Measurements from ENCODE around the gene MICB. TPM values are rescaled to one million over a fixed set of nuclear protein-coding genes. Genes with fewer than 3 reads are reported as not detected.
"Not testable (repeated sequence)": the region's sequence is repeated elsewhere in the genome, so short reads cannot be mapped to it uniquely, and the experiment has no call there.

Gene MICB
- total RNA-seq, 2 experiments from 2014 or later = 44.1 to 63.8 TPM

DNA sequence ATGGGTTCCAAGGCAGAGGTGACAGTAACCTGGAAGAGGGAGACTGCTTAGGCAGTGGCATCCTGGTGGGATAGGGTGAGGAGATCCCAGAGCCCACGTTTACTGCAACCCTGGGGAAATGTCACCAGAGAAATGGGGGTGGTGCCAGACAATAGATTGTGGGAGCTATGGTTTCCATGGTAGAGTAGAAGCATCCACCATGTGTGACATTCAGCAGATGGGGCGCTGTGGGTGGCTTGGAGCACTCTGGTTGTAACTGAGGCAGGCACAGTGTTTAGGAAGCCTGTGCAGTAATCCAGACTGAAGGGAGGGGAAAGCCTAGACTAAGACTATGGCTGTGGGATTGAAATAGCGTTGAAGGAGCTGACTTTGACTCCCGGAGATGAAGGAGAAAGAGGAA is 1.1 kb upstream of the MICB start:
- not testable (repeated sequence) for ATAC-seq; H3K9me3 Mint-ChIP-seq (ENCODE audit: low read depth); H3K27me3 Mint-ChIP-seq
- DNase-seq = peak; percentile 54
- peaks cover 65% of the 10 kb centered on the region for H3K4me1 Mint-ChIP-seq
- CTCF ChIA-PET = interaction anchor here (0.6 to 7.8 kb wide), 8 partner anchors 13 to 120 kb away, joined by 3 to 88 read pairs (median 3); partner anchors contain the start of genes ATP6V1G2, DDX39B, NFKBIL1 and TNF
- peak overlapping the region; percentile 76 for H3K4me3 Mint-ChIP-seq
- H3K36me3 Mint-ChIP-seq = peaks cover 25% of the 10 kb centered on the region
- H3K27ac Mint-ChIP-seq = peak overlapping the region; percentile 83

DNA sequence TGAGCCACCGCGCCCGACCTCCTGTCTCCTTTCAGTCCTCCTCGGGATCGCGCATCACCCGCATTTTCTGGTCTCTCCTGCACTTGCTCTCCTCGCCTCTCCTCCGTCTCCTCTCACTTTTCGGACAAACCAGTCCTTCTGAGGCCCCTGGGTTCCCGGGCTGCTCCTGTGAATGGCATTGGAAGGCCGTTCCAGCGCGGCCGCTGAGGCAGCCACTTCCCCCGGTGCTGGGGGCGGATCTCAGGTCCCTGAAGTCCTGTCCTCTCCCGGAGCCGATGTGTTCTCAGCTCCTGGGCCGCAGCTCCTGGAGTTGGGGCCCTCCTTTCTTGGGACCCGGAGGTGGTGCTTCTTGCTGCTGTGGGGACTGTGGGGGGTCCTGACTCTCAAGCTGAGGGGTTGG is 803 bp downstream of the MICB start:
- CTCF ChIA-PET = interaction anchor here (0.6 to 7.8 kb wide), 5 partner anchors 42 to 123 kb away, joined by 3 to 88 read pairs (median 25); partner anchors contain the start of genes ATP6V1G2, DDX39B and NFKBIL1
- peaks cover 63% of the 10 kb centered on the region for H3K4me1 Mint-ChIP-seq
- no peak for DNase-seq
- no peaks in the 10 kb centered on the region for H3K9me3 Mint-ChIP-seq (ENCODE audit: low read depth)
- peaks cover 27% of the 10 kb centered on the region for H3K36me3 Mint-ChIP-seq
- H3K27me3 Mint-ChIP-seq = no peaks in the 10 kb centered on the region
- H3K4me3 Mint-ChIP-seq = peak overlapping the region; percentile 76
- H3K27ac Mint-ChIP-seq = peak overlapping the region; percentile 25
- no peak for ATAC-seq

DNA sequence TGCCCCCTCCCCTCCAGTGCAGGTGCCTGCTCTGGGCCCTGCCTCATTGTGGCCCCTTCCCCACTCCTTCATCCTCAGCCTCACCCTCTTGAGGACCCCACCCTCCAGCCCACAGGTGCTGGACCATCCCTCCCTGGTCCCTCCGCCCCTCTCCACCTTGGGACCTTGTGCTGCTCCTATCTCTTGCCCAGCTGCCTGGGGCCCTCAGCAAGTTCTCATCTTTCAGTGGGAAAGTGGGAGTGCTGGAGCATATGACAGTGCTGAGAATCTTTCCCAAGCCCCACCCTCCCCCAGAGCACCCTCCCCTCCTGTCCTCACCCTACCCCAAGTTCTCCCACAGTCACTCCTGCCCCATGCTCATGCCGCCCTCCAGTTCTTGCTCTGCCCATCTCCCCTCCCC is 1.7 kb downstream of the MICB start:
- H3K27ac Mint-ChIP-seq; H3K4me3 Mint-ChIP-seq; H3K9me3 Mint-ChIP-seq (ENCODE audit: low read depth); H3K27me3 Mint-ChIP-seq; DNase-seq; ATAC-seq: not testable (repeated sequence)
- Mint-ChIP-seq H3K36me3 (peaks cover 31% of the 10 kb centered on the region), H3K4me1 (peaks cover 66% of the 10 kb centered on the region)
- CTCF ChIA-PET = interaction anchor here (7.8 kb wide), 1 partner anchor 41 kb away, joined by 88 read pairs; the partner anchor contains the start of gene DDX39B

DNA sequence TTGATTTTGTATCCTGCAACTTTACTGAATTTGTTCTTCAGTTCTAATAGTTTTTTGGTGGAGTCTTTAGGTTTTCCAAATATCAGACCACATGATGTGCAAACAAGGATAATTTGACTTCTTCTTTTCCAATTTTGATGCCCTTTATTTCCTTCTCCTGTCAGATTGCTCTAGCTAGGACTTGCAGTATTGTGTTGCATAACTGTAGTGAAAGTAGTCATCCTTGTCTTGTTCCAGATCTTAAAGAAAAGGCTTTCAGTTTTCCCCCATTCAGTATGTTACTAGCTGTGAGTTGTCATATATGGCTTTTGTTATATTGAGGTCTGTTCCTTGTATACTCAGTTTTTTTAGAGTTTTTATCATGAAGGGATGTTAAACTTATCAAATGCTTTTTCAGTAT is 4.6 kb downstream of the MICB start:
- Mint-ChIP-seq H3K27me3 (no peaks in the 10 kb centered on the region), H3K4me3 (no peak overlapping the region), H3K9me3 (ENCODE audit: low read depth) (no peaks in the 10 kb centered on the region), H3K27ac (no peak overlapping the region), H3K4me1 (peaks cover 43% of the 10 kb centered on the region), H3K36me3 (peaks cover 50% of the 10 kb centered on the region)
- CTCF ChIA-PET = no interaction called here
- ATAC-seq (no peak), DNase-seq (no peak)

DNA sequence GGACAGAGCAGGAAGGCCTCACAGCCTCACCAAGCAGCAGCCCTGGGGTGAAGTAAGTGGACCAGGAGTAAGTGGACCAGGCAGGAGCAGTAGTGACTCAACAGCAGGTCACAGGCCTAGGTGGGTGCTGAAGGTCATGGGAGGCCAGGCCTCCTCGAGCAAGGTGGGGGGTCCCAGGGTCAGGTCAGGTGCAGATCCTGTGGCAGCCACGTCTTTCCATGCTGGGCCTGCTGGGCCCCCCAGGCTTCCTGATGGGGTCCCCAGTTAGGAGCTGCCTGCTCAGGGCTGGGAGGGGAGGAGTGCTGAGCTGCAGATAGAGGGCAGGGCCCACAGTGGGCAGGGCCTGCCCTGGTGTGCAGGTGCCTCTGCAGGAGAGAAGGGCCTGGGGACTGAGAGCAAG is 11.1 kb downstream of the MICB start:
- DNase-seq; H3K27me3 Mint-ChIP-seq; CTCF ChIA-PET; H3K9me3 Mint-ChIP-seq (ENCODE audit: low read depth); ATAC-seq; H3K4me1 Mint-ChIP-seq; H3K4me3 Mint-ChIP-seq; H3K27ac Mint-ChIP-seq: not testable (repeated sequence)
- H3K36me3 Mint-ChIP-seq = peaks cover 62% of the 10 kb centered on the region

DNA sequence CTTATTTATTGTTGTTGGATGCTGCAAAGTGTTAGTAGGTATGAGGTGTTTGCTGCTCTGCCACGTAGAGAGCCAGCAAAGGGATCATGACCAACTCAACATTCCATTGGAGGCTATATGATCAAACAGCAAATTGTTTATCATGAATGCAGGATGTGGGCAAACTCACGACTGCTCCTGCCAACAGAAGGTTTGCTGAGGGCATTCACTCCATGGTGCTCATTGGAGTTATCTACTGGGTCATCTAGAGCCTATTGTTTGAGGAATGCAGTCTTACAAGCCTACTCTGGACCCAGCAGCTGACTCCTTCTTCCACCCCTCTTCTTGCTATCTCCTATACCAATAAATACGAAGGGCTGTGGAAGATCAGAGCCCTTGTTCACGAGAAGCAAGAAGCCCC is 12.1 kb downstream of the MICB start:
- no peak overlapping the region for H3K4me3 Mint-ChIP-seq
- H3K27me3 Mint-ChIP-seq = no peaks in the 10 kb centered on the region
- H3K36me3 Mint-ChIP-seq = peaks cover 57% of the 10 kb centered on the region
- CTCF ChIA-PET = no interaction called here
- ATAC-seq (no peak), DNase-seq (no peak)
- no peak overlapping the region for H3K27ac Mint-ChIP-seq
- no peaks in the 10 kb centered on the region for H3K9me3 Mint-ChIP-seq (ENCODE audit: low read depth)
- H3K4me1 Mint-ChIP-seq = no peaks in the 10 kb centered on the region

DNA sequence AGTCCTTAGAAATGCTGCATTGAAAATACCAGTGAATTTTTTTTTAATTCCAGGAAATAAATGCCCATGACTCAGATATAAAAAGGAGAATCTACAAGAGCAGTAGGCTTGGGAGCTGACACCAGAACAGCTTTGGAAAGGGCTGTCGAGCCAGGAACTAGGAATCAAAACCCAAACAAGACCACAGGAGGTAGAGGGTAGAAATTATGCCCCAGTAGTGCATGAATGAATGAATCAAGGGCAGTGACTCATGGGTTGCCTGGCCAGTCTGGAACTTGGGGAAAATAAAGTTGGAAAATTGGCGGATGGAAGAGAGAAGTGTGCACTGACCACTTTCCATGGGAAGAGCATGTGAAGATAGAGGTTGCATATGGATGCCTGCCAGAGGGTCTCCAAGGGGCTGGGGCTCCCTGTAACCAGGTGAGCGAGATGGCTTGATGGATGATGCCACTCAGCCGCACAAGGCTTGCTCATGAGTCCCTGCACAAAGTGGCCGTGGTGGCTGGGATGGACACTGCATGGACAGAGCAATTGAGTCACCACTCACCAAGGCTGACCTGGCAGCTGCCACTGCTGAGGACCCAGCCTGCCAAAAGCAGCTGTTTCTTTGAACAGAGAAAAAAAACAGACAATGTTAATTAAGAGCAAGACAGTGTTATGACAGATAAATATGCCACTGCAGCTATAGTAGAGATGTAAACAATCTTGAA is 15.7 kb downstream of the MICB start:
- Mint-ChIP-seq H3K9me3 (ENCODE audit: low read depth) (no peaks in the 10 kb centered on the region), H3K27me3 (peaks cover 10% of the 10 kb centered on the region), H3K4me3 (no peak overlapping the region), H3K4me1 (no peaks in the 10 kb centered on the region), H3K36me3 (peaks cover 28% of the 10 kb centered on the region), H3K27ac (no peak overlapping the region)
- CTCF ChIA-PET = interaction anchor here (0.6 to 3.2 kb wide), 2 partner anchors 19 to 83 kb away, joined by 3 to 7 read pairs; no protein-coding TSS in a partner anchor
- ATAC-seq (no peak), DNase-seq (peak; percentile 36)

DNA sequence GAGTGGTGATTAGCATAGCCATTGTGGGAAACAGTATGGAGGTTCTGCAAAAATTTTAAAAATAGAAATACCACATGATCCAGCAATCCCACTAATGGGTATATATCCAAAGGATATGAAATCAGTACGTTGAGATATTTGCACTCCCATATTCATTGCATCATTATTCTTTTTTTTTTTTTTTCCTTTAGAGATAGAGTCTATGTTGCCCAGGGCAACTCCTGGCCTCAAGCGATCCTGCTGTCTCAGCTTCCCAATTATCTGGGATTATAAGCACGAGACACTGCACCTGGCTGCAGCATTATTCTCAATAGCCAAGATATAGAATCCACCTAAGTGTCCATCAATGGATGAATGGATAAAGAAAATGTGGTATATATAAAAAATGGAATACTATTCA is 23.9 kb downstream of the MICB start:
- H3K4me3 Mint-ChIP-seq = no peak overlapping the region
- H3K36me3 Mint-ChIP-seq = no peaks in the 10 kb centered on the region
- no peaks in the 10 kb centered on the region for H3K9me3 Mint-ChIP-seq (ENCODE audit: low read depth)
- no peaks in the 10 kb centered on the region for H3K4me1 Mint-ChIP-seq
- H3K27me3 Mint-ChIP-seq = peaks cover 38% of the 10 kb centered on the region
- ATAC-seq (no peak), DNase-seq (no peak)
- CTCF ChIA-PET = no interaction called here
- H3K27ac Mint-ChIP-seq = no peak overlapping the region

DNA sequence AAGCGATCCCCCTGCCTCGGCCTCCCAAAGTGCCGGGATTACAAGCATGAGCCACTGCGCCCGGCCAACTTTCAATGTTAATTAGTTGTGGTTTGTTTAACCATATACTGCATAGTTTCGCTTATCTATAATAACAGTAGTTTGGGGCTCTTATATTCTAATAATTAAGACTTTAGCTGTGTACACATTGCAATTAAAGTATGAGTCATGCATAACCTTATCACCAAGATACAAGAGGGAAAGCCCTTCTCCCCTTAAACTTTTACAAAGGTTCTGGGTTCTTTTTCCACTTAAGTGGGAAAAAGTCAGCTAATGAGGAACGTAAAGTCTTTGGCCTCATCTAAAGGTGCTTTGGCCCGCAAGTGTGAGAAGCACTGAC is 27.6 kb downstream of the MICB start:
- H3K36me3 Mint-ChIP-seq = peaks cover 7% of the 10 kb centered on the region
- ATAC-seq = no peak
- no peaks in the 10 kb centered on the region for H3K9me3 Mint-ChIP-seq (ENCODE audit: low read depth)
- H3K27me3 Mint-ChIP-seq = peaks cover 22% of the 10 kb centered on the region
- CTCF ChIA-PET = no interaction called here
- no peak for DNase-seq
- H3K4me3 Mint-ChIP-seq = no peak overlapping the region
- no peaks in the 10 kb centered on the region for H3K4me1 Mint-ChIP-seq
- H3K27ac Mint-ChIP-seq = no peak overlapping the region

DNA sequence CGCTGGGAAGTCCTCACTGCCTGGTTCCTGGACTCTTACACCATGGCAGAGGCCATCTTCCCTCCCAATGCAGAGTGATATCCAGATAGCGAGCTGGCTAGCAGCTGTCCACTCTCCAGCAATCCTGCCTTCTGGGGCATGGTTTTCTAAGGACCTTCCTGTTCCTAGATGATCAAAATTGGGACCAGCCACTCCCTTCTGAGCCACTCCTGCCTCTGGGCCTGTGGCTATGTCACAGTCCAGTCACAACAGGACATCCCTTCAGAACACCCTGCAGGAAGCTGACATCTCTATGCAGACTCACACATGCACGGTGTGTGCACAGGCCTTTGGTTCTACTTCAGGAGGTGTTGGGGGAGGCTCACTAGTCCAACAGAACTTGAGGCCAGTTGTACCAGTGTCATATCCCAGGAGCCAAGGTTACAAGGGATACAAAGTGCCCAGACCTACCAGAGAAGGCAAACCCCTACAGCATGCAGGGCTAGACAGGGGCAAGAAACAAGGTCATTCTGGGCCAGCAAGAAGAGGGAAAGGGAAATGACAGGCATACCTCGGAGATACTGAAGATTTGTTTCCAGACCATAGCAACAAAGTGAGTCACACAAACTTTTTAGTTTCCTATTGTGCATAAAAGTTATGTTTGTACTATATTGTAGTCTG is 28.1 kb downstream of the MICB start:
- no peak overlapping the region for H3K27ac Mint-ChIP-seq
- H3K27me3 Mint-ChIP-seq = peaks cover 17% of the 10 kb centered on the region
- no peak overlapping the region for H3K4me3 Mint-ChIP-seq
- H3K9me3 Mint-ChIP-seq (ENCODE audit: low read depth) = no peaks in the 10 kb centered on the region
- peak; percentile 36 for DNase-seq
- peaks cover 12% of the 10 kb centered on the region for H3K36me3 Mint-ChIP-seq
- ATAC-seq = peak; percentile 31
- H3K4me1 Mint-ChIP-seq = no peaks in the 10 kb centered on the region
- CTCF ChIA-PET = no interaction called here

DNA sequence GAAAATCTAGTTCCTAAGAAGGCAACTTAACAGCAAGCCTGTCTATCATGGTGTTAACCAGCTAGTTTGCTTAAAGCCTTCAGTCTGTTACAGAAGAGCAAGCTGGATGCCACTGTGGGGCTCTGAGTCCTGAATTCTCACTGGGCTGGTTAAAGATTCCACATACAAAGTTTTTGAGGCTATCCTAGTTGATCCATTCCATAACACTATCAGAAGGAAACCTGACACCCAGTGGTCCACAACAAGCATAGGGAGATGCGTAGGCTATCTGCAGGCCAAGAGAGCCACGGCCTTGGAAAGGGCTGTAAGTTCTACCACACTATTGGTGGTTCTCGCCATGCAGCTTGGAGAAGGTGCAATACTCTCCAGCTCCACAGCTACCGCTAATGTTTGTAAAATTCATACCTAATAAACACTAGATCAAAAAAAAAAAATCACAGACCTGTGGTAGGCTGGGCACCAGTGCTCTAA is 30.4 kb downstream of the MICB start:
- CTCF ChIA-PET = interaction anchor here (0.7 to 1.5 kb wide), 2 partner anchors 13 to 48 kb away, joined by 3 to 5 read pairs; partner anchors contain the start of gene DDX39B
- ATAC-seq = peak; percentile 32

DNA sequence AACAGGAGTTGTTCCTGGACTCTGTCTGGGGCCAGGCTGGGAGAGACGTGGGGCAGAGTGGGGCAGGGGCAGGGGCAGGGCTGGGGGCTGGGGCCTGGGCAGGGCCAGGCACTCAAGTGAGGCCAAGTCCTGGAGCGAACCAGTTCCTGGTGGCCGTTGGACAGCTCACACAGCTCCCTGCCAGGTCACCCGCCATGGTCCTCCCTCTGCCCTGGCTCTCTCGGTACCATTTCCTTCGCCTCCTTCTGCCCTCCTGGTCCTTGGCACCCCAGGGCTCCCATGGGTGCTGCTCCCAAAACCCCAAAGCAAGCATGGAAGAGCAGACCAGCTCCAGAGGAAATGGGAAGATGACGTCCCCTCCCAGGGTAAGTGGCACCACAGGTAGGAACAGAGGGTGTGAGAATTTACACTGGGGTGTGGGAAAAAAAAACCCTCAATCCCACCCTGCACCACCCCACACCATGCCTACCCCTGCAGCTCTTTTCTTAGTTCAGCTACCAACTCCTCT is 30.9 kb downstream of the MICB start, which contains the start of gene MCCD1:
Gene MCCD1, plus strand, starts transcription at position 142 of the 508 bp plus-strand sequence. Its CDS starts 53 bp downstream, at position 195.
- Mint-ChIP-seq H3K36me3 (peaks cover 35% of the 10 kb centered on the region), H3K4me1 (peaks cover 8% of the 10 kb centered on the region), H3K4me3 (no peak within 1 kb of the TSS), H3K27me3 (no peaks in the 10 kb centered on the region), H3K27ac (no peak within 1 kb of the TSS), H3K9me3 (ENCODE audit: low read depth) (no peaks in the 10 kb centered on the region)
- CTCF ChIA-PET = interaction anchor here (1.5 kb wide), 1 partner anchor 12 kb away, joined by 5 read pairs; the partner anchor contains the start of gene DDX39B
- no peak for DNase-seq
- peak; percentile 19 for ATAC-seq

More for the DNA sequence above, 30.4 kb downstream of the MICB start:
- H3K36me3 Mint-ChIP-seq = peaks cover 30% of the 10 kb centered on the region
- H3K27ac Mint-ChIP-seq = no peak overlapping the region
- no peak overlapping the region for H3K4me3 Mint-ChIP-seq
- H3K27me3 Mint-ChIP-seq = no peaks in the 10 kb centered on the region
- no peak for DNase-seq
- H3K4me1 Mint-ChIP-seq = peaks cover 4% of the 10 kb centered on the region
- H3K9me3 Mint-ChIP-seq (ENCODE audit: low read depth) = no peaks in the 10 kb centered on the region

DNA sequence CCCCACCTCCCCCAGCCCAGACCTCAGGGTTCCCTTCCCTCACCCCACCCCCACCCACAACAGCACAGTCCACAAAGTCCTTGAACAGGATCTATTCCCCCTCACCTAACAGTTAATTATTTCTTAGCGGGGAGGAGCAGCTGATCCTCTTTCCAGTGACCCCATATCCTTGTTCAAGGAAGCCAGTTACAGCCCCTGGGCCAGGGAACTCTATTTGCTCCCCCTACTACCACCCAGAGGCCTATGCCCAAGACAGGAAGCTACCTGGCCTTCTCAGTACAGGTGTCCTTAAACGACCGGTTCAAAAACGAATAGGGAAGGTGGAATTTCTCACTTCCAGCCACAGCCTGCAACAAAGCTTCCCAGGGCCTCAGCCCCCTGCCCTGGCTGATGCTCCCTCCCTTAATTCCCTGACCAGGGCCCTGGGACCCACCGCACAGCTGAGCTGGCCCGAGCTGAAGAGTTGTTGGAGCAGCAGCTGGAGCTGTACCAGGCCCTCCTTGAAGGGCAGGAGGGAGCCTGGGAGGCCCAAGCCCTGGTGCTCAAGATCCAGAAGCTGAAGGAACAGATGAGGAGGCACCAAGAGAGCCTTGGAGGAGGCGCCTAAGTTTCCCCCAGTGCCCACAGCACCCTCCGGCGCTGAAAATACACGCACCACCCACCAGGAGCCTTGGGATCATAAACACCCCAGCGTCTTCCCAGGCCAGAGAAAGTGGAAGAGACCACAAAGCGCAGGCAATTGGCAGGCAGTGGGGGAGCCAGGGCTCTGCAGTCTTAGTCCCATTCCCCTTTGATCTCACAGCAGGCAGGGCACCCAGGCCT is 31.6 kb downstream of the MICB start:
- H3K4me3 Mint-ChIP-seq = no peak overlapping the region
- H3K27me3 Mint-ChIP-seq = no peaks in the 10 kb centered on the region
- no peak for ATAC-seq
- CTCF ChIA-PET = no interaction called here
- H3K4me1 Mint-ChIP-seq = peaks cover 11% of the 10 kb centered on the region
- no peak for DNase-seq
- H3K36me3 Mint-ChIP-seq = peaks cover 40% of the 10 kb centered on the region
- no peaks in the 10 kb centered on the region for H3K9me3 Mint-ChIP-seq (ENCODE audit: low read depth)
- no peak overlapping the region for H3K27ac Mint-ChIP-seq
